HEK293T (cell line): ENCODE data around the gene DZIP1L.
"Not testable (repeated sequence)": the region's sequence is repeated elsewhere in the genome, so short reads cannot be mapped to it uniquely, and the experiment has no call there.

Experiments
- LEF1 ChIP-seq: fragments of 450-650 bp; IDR thresholded peaks from 2 replicates; pipeline ENCODE4 v1.6.1; 2017; ENCODE audit warnings: mild to moderate bottlenecking, borderline replicate concordance
- PKNOX1 ChIP-seq: fragments of 450-650 bp; IDR thresholded peaks from 2 replicates; pipeline ENCODE4 v1.6.1; 2016
- SP1 ChIP-seq: fragments of 450-650 bp; IDR thresholded peaks from 2 replicates; pipeline ENCODE4 v1.6.1; 2017

- not testable (repeated sequence) for TF ChIP-seq PKNOX1, SP1, LEF1
Observed at GRCh38 chr3:138085745-138086144, 29.7 kb downstream of the DZIP1L start.
